ENCODE data around the gene TTC39A. TPM values are rescaled to one million over a fixed set of nuclear protein-coding genes. Genes with fewer than 3 reads are reported as not detected.
A peak's percentile ranks its signal among the peaks of the same experiment; 100 is the strongest.

Gene TTC39A
- total and polyA plus RNA-seq, 11 donors, result 8.4 to 29.2 (median 23.2) TPM

DNA sequence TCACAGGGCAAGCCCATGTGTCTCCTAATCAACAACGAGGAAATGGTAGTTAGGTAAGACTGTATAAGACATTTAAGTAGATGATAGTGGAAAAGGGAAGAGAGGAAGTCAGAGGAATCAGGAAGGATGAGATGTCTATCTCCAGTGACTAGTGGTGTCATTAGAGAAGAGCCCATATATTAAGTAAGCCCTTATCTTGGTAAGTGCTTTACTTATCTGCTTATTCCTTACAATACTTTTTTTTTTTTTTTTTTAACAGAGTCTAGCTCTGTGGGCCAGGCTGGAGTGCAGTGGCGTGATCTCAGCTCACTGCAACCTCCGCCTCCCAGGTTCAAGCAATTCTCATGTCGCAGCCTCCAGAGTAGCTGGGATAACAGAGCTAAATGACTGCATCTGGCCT, 64.7 kb downstream of the TTC39A start:
- intact Hi-C loops (cut with DNase I), result no loop called here
- TF ChIP-seq CTCF (IDR thresholded peaks at IDR 0.05) (no peak), POLR2A (IDR thresholded peaks at IDR 0.05) (no peak)
- Histone ChIP-seq H3K36me3 (peaks cover 0 to 10% (median 6%) of the 10 kb centered on the region in 9 donors), H3K9me3 (no peaks in the 10 kb centered on the region), H3K27me3 (no peaks in the 10 kb centered on the region), H3K27ac (peak overlapping the region in 1 of 12 donors; percentile 48), H3K4me3 (no peak overlapping the region), H3K4me1 (peaks cover 14 to 94% (median 67%) of the 10 kb centered on the region in 12 donors)
- DNase-seq (no peak), ATAC-seq (no peak)
- 79 to 84% (median 81%) methylated on average over 4 of the region's 4 CpGs for WGBS, 4 donors

DNA sequence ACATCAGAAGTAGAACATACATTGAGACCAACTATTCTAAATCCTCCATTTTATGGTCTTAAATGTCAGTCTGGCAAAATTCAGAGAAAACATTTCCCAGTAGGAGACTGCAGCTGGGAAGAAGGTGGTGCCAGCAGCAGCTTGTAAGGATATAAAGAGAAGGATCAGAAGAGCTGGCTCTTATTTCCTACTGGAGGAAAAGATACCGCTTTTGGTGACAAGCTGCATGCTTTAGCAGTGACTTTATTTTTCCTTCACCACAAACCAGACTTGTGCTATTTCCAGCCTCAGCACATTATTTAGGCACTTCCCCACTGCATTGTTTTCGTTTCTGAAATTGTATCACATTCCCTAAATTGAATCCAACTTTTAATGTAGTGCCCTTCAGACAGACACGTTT, 65.9 kb downstream of the TTC39A start:
- ATAC-seq (peak; percentile 66 to 82 (median 74)), DNase-seq (peak in 2 of 5 donors; percentile 21 to 47)
- no peak for TF ChIP-seq CTCF (IDR thresholded peaks at IDR 0.05)
- Histone ChIP-seq H3K27me3 (no peaks in the 10 kb centered on the region), H3K4me1 (peaks cover 14 to 97% (median 75%) of the 10 kb centered on the region in 12 donors), H3K36me3 (no peaks in the 10 kb centered on the region), H3K27ac (peak overlapping the region in 9 of 12 donors; percentile 17 to 75 (median 48)), H3K9me3 (no peaks in the 10 kb centered on the region), H3K4me3 (peak overlapping the region in 1 of 12 donors; percentile 13)
- WGBS, 4 donors, result 5 to 9% (median 6%) methylated on average over 3 of the region's 3 CpGs
- intact Hi-C loops (cut with DNase I), result no loop called here

GRCh38 chr1:51263147-51263877, 67.0 kb downstream of the TTC39A start:
- no peaks in the 10 kb centered on the region for H3K36me3 ChIP-seq
- peak overlapping the region in 3 of 12 donors; percentile 48 to 75 (median 55) for H3K27ac ChIP-seq
- whole genome bisulfite sequencing, 4 donors, result 91 to 96% (median 94%) methylated on average over 4 of the region's 4 CpGs
- no peaks in the 10 kb centered on the region for H3K27me3 ChIP-seq
- H3K9me3 ChIP-seq, result no peaks in the 10 kb centered on the region
- DNase-seq (no peak), ATAC-seq (no peak)
- TF ChIP-seq CTCF (IDR thresholded peaks at IDR 0.05) (no peak), POLR2A (IDR thresholded peaks at IDR 0.05) (no peak)
- peaks cover 11 to 97% (median 76%) of the 10 kb centered on the region in 12 donors for H3K4me1 ChIP-seq
- no peak overlapping the region for H3K4me3 ChIP-seq
- intact Hi-C loops (cut with DNase I), result no loop called here

GRCh38 chr1:51255331-51255730, 75.0 kb downstream of the TTC39A start:
- Histone ChIP-seq H3K4me1 (peaks cover 0 to 67% (median 27%) of the 10 kb centered on the region in 12 donors), H3K4me3 (no peak overlapping the region), H3K36me3 (peaks cover 0 to 4% (median 0%) of the 10 kb centered on the region in 9 donors), H3K27ac (peak overlapping the region in 2 of 12 donors; percentile 6 to 27), H3K9me3 (no peaks in the 10 kb centered on the region), H3K27me3 (no peaks in the 10 kb centered on the region)
- intact Hi-C loops (cut with DNase I), result no loop called here
- DNase-seq, result no peak
- TF ChIP-seq CTCF (IDR thresholded peaks at IDR 0.05) (no peak), POLR2A (IDR thresholded peaks at IDR 0.05) (no peak)
- 82 to 93% (median 85%) methylated on average over 3 of the region's 3 CpGs for WGBS, 4 donors
- ATAC-seq, result peak in 1 of 4 donors; percentile 46
